WI38 (cell line): ENCODE results near the gene TLNRD1.

Experiments used
- H3K4me3 ChIP-seq: 2 replicates; pipeline ENCODE4 v1.5.1; 2011; ENCODE audit warnings: low read depth, mild to moderate bottlenecking, control low read depth, low read length
- TF ChIP-seq, protein P1 (sequence below): IDR thresholded peaks from 2 replicates; pipeline ENCODE4 v1.5.1; 2012; ENCODE audit warnings: low read depth, mild to moderate bottlenecking, control low read depth, low read length

The TLNRD1 gene

DNA sequence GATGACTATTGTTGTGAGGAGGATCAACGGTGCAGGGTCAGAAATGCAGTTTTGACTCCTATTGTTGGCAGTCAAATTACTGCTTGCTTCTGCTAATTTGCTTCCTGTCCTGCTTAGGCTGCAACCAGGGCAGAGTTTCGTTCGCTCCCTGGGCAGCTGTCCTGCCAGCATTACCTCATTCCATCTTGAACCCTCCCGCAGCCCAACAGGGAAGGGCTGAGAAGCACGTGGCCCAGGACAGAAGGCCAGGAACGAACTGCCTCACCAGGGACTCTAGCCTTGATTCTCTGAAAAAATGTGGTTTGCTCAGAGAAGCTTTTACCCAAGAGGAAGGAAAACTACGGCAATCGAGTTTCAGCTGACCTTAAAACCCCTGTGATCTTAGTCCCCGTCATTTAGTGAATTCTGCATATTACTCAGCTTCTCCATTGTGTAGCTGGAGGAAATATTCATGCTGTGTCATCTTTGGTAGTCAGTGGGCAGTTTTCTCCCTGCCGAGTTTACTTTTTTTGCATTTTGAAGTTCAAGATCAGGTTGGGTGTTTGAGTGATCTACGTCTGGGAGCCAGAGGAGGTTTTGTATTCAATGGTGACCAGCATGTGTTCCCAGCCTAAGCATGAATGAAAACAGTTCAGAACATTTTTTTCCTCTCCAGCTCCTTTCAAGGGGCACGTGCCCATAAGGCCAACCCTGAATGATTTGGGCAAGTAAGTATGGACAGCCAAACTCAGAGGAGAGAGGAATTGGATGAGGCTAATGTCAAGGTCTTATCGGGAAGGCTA, 23.0 kb downstream of the TLNRD1 start:
- no peak overlapping the region for H3K4me3 ChIP-seq
- TF ChIP-seq, protein P1, sequence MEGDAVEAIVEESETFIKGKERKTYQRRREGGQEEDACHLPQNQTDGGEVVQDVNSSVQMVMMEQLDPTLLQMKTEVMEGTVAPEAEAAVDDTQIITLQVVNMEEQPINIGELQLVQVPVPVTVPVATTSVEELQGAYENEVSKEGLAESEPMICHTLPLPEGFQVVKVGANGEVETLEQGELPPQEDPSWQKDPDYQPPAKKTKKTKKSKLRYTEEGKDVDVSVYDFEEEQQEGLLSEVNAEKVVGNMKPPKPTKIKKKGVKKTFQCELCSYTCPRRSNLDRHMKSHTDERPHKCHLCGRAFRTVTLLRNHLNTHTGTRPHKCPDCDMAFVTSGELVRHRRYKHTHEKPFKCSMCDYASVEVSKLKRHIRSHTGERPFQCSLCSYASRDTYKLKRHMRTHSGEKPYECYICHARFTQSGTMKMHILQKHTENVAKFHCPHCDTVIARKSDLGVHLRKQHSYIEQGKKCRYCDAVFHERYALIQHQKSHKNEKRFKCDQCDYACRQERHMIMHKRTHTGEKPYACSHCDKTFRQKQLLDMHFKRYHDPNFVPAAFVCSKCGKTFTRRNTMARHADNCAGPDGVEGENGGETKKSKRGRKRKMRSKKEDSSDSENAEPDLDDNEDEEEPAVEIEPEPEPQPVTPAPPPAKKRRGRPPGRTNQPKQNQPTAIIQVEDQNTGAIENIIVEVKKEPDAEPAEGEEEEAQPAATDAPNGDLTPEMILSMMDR: no peak

DNA sequence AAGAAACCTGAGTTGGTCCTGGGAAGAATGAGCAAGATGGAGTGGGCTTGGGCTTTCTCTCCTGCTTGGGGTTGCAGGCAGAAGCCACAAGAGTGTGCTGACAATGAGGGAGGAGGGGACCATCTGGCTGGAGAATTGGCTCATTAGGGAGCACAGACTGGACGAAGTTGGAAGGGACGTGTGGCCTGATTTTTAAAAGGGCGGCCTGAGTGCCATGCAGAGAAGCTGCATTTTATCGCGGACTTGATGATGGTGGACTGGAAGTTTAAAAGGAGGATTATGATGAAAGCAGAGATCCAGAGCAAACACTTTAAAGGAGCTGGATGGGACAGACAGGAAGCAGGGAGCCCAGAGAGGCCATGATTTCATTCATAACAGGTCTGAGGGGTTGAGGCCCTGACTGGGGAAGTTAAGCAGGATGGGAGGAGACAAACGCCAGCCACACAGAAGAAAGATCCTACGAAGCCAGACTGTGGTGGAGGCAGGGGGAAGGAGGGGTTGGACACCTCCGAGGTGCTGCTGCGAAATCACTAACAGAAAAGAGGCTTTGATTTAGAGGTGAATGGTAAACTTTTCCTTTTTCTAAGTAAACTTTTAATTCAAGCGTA, 23.6 kb downstream of the TLNRD1 start:
- no peak overlapping the region for H3K4me3 ChIP-seq
- TF ChIP-seq, protein P1: no peak

DNA sequence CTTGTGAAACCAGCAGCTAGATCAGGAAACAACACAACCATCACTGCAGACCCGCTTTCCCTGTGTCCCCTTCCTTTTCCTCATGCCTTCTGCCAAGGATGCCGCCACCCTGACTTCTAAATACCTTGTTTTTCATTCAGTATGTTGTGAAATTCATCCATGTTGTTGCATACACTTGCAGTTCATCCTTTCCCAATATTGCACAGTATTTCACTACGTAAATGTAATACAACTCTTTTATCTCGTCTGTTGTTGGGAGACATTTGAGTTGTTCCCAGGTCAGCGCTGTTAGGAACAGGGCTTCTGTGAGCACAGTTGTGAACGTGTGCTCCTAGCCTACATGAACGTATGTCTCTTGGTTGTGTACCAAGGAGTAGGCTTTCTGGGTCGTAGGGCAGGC, 24.2 kb downstream of the TLNRD1 start:
- TF ChIP-seq, protein P1: no peak
- H3K4me3 ChIP-seq: no peak overlapping the region

- TF ChIP-seq, protein P1: no peak
- H3K4me3 ChIP-seq: no peak overlapping the region
Measured at GRCh38 chr15:81025721-81026370, 25.1 kb downstream of the TLNRD1 start.

DNA sequence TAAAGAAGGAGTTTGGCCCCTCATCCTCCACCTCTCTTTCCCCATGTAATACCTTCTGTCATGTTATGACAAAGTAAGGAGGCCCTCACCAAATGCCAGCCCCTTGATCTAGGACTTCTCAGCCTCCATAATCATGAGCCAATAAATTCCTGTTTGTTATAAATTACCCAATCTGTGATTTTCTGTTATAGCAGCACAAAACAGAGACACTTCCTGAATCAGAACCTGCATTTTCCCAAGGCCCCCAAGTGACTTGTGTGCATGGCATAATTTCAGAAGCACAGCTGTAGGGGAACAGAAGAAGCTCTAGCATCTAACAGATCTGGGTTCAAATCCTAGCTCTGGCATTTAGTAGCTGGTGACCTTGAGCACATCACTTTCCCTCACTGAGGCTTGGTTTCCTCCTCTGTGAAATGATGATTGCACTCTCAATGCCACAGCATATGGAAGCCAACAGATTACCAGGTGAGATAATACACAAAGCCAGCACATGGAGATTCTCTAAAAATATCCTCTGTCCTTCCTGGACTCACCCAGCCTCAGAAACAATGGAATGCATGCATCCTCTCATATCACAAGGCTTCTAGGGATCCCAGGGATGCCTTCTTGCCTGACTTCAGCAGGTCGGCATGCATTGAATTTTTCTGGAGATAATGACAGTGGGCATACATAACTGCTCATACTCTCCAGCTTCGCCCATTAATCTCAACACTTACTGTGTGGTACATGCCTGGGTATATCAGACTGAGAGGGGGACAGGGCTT, 26.3 kb downstream of the TLNRD1 start:
- TF ChIP-seq, protein P1: no peak
- no peak overlapping the region for H3K4me3 ChIP-seq

DNA sequence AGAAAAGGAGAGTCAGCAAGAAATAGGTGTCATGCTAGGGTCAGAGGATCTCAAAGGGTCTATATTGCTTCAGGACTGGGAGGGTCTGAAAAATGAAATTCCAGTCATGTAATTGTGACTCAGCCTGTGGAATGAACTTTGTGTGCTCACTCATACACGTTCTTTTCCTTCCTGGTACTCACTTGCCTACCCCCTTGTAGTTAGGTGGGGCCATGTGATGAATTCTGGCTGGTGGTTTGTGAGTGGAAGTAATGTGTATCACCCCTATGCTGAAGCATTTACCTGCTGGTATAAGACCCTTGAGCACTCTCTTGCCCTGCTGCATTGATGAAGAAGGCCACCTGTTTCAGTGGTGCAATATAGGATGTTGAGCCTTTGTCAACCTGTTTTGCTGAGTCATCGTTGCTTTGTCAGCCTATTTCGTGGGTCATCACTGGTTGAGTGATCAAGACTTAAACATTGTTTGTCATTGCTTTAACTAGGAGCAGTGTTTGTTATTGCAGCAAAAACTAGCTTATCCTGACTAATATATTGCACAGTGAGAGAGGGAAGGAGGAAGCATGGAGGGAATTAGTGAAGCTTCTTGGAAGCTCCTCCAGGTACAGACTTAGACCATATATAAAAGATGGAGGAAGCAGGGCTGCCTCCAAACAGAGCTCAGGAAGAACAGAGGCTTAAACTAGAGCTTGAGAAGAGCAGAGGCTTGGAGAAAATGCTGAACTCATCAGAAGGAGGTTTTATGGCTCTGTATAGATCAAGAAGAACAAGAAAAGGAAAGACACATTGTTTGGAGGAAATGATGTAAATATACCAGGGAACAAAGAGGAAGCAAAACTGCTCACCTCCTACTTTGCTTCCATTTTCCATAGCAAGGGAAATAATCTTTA, 28.9 kb downstream of the TLNRD1 start:
- no peak overlapping the region for H3K4me3 ChIP-seq
- TF ChIP-seq, protein P1: no peak
